Nephron (organoid): Measurements from ENCODE around the gene PIK3R1.

Source experiments
- H3K27ac Mint-ChIP-seq, 3 experiments: 2 replicates each; pipeline ENCODE4 v1.8.0; 2020; ENCODE audit warnings: mixed read lengths in 3 of 3, mild to moderate bottlenecking in 2 of 3, moderate library complexity in 1 of 3
- H3K27me3 Mint-ChIP-seq: 2 replicates; pipeline ENCODE4 v1.8.0; 2021; ENCODE audit warnings: low read depth, mild to moderate bottlenecking, moderate library complexity, mixed read lengths
- H3K36me3 Mint-ChIP-seq: 2 replicates; pipeline ENCODE4 v1.8.0; 2020; ENCODE audit warnings: low read depth, mixed read lengths
- H3K4me1 Mint-ChIP-seq: 2 replicates; pipeline ENCODE4 v1.8.0; 2020; ENCODE audit warnings: mixed read lengths
- H3K4me3 Mint-ChIP-seq, 3 experiments: 2 replicates each; pipeline ENCODE4 v1.8.0; 2020; ENCODE audit warnings: mild to moderate bottlenecking in 3 of 3, mixed read lengths in 3 of 3, moderate library complexity in 2 of 3
- H3K9me3 Mint-ChIP-seq: 2 replicates; pipeline ENCODE4 v1.8.0; 2020; ENCODE audit warnings: mixed read lengths
- CTCF ChIP-seq, 3 experiments: fragments of 200-600 bp; sonication (generic); IDR thresholded peaks; one replicate each; pipeline ENCODE4 v1.5.0; 2021; ENCODE audit warnings: antibody characterized with exemption in 3 of 3; ENCODE audit not compliant: unreplicated experiment in 3 of 3

PIK3R1 gene

GRCh38 chr5:68215898-68216244, 315 bp downstream of the PIK3R1 start:
- no peak for TF ChIP-seq CTCF (IDR thresholded peaks at IDR 0.05; ENCODE audit: unreplicated experiment in 3 of 3)
- Mint-ChIP-seq H3K27ac (peak overlapping the region in 1 of 3 experiments; percentile 94), H3K4me1 (peaks cover 43% of the 10 kb centered on the region), H3K4me3 (peak overlapping the region; percentile 89 to 95 (median 94)), H3K36me3 (peaks cover 14% of the 10 kb centered on the region), H3K27me3 (no peaks in the 10 kb centered on the region), H3K9me3 (peaks cover 13% of the 10 kb centered on the region)

GRCh38 chr5:68216245-68217046, 890 bp downstream of the PIK3R1 start:
- Mint-ChIP-seq H3K4me1 (peaks cover 43% of the 10 kb centered on the region), H3K36me3 (peaks cover 12% of the 10 kb centered on the region), H3K27ac (peak overlapping the region; percentile 90 to 94 (median 93)), H3K4me3 (peak overlapping the region; percentile 89 to 95 (median 94)), H3K9me3 (peaks cover 7% of the 10 kb centered on the region), H3K27me3 (no peaks in the 10 kb centered on the region)
- TF ChIP-seq CTCF (IDR thresholded peaks at IDR 0.05; ENCODE audit: unreplicated experiment in 3 of 3) = no peak

- Mint-ChIP-seq H3K4me3 (peak overlapping the region; percentile 89 to 95 (median 94)), H3K27ac (peak overlapping the region; percentile 90 to 94 (median 93)), H3K27me3 (no peaks in the 10 kb centered on the region), H3K36me3 (peaks cover 12% of the 10 kb centered on the region), H3K4me1 (peaks cover 45% of the 10 kb centered on the region), H3K9me3 (peaks cover 4% of the 10 kb centered on the region)
- no peak for TF ChIP-seq CTCF (IDR thresholded peaks at IDR 0.05; ENCODE audit: unreplicated experiment in 3 of 3)
Observed at GRCh38 chr5:68217047-68217355, 1.4 kb downstream of the PIK3R1 start.

- peaks cover 16% of the 10 kb centered on the region for H3K36me3 Mint-ChIP-seq
- peaks cover 50% of the 10 kb centered on the region for H3K4me1 Mint-ChIP-seq
- H3K27me3 Mint-ChIP-seq = no peaks in the 10 kb centered on the region
- H3K27ac Mint-ChIP-seq = peak overlapping the region; percentile 90 to 94 (median 93)
- peak overlapping the region; percentile 89 to 95 (median 94) for H3K4me3 Mint-ChIP-seq
- no peak for TF ChIP-seq CTCF (IDR thresholded peaks at IDR 0.05; ENCODE audit: unreplicated experiment in 3 of 3)
- H3K9me3 Mint-ChIP-seq = no peaks in the 10 kb centered on the region
Observed at GRCh38 chr5:68217528-68217927, 2.0 kb downstream of the PIK3R1 start.

GRCh38 chr5:68219161-68219816, 3.7 kb downstream of the PIK3R1 start:
- Mint-ChIP-seq H3K9me3 (no peaks in the 10 kb centered on the region), H3K27ac (peak overlapping the region; percentile 46 to 93 (median 80)), H3K36me3 (peaks cover 16% of the 10 kb centered on the region), H3K4me3 (peak overlapping the region; percentile 89 to 95 (median 94)), H3K27me3 (no peaks in the 10 kb centered on the region), H3K4me1 (peaks cover 61% of the 10 kb centered on the region)
- no peak for TF ChIP-seq CTCF (IDR thresholded peaks at IDR 0.05; ENCODE audit: unreplicated experiment in 3 of 3)
